Thymus (tissue), 11 donors: ENCODE results near the gene NUDT21. TPM values are rescaled to one million over a fixed set of nuclear protein-coding genes. Genes with fewer than 3 reads are reported as not detected.

ENCODE experiments used
- DNase-seq, 9 donors: peaks; one replicate each; pipeline ENCODE4 v3.0.0-alpha.2; 2013; ENCODE audit warnings: low spot score in 9 of 9, low read depth in 6 of 9, missing footprints in 1 of 9
- H3K27ac ChIP-seq, 2 donors: one replicate each; pipeline ENCODE4 v1.5.1; 2013; ENCODE audit warnings: control low read depth in 1 of 2, low read depth in 1 of 2, low read length in 1 of 2, mild to moderate bottlenecking in 1 of 2, moderate library complexity in 1 of 2
- H3K27me3 ChIP-seq, 2 donors: one replicate each; pipeline ENCODE4 v1.5.1; 2013; ENCODE audit warnings: low read length in 1 of 2; ENCODE audit not compliant: control insufficient read depth in 2 of 2, insufficient read depth in 1 of 2
- H3K36me3 ChIP-seq, 2 donors: one replicate each; pipeline ENCODE4 v1.5.1; 2013; ENCODE audit warnings: low read length in 1 of 2, mild to moderate bottlenecking in 1 of 2, moderate library complexity in 1 of 2; ENCODE audit not compliant: control insufficient read depth in 2 of 2, insufficient read depth in 2 of 2
- H3K4me1 ChIP-seq, 2 donors: one replicate each; pipeline ENCODE4 v1.5.1; 2013; ENCODE audit warnings: low read length in 2 of 2; ENCODE audit not compliant: control insufficient read depth in 2 of 2, insufficient read depth in 2 of 2
- H3K4me3 ChIP-seq, 2 donors: one replicate each; pipeline ENCODE4 v1.5.1; 2013; ENCODE audit warnings: low read length in 2 of 2, control low read depth in 1 of 2, mild to moderate bottlenecking in 1 of 2
- H3K9me3 ChIP-seq, 2 donors: one replicate each; pipeline ENCODE4 v1.5.1; 2013; ENCODE audit warnings: low read length in 1 of 2, mild to moderate bottlenecking in 1 of 2; ENCODE audit not compliant: control insufficient read depth in 2 of 2, insufficient read depth in 1 of 2
- WGBS: extraction: QIAGEN DNeasy Blood & Tissue Kit; methylation state at CpG from one replicate; pipeline ENCODE4 v1.1.7; 2013; 5-methylcytosine and 5-hydroxymethylcytosine counted together
- polyA plus RNA-seq: library from polyadenylated mRNA; stranded (reverse); fragments of 200-250 nt; gene quantifications from one replicate; pipeline ENCODE4 v1.2.3, GENCODE V29; 2013
- total RNA-seq: library from RNA; stranded (reverse); fragments of 120-200 nt; gene quantifications from one replicate; pipeline ENCODE4 v1.2.4, GENCODE V29; 2013
- donor health status: healthy.

The NUDT21 gene
- total and polyA plus RNA-seq, 2 donors: 40.3 to 79.7 TPM

- H3K36me3 ChIP-seq: peaks cover 17 to 22% of the 10 kb centered on the region in 2 donors
- peak in 1 of 9 donors; percentile 1 for DNase-seq
- H3K4me3 ChIP-seq: no peak overlapping the region
- H3K27ac ChIP-seq: no peak overlapping the region
- no peaks in the 10 kb centered on the region for H3K27me3 ChIP-seq
- H3K4me1 ChIP-seq: no peaks in the 10 kb centered on the region
- 97% methylated on average over 2 of the region's 2 CpGs for WGBS
- H3K9me3 ChIP-seq: no peaks in the 10 kb centered on the region
Measured at GRCh38 chr16:56481468-56482122, 30.5 kb upstream of the NUDT21 start.

- Histone ChIP-seq H3K9me3 (no peaks in the 10 kb centered on the region), H3K36me3 (peaks cover 23 to 28% of the 10 kb centered on the region in 2 donors)
Measured at GRCh38 chr16:56480776-56481467, 29.8 kb upstream of the NUDT21 start.

GRCh38 chr16:56479469-56479868 is 28.3 kb upstream of the NUDT21 start:
- no peak for DNase-seq
- H3K36me3 ChIP-seq: peaks cover 33 to 39% of the 10 kb centered on the region in 2 donors
- 99% methylated on average over 2 of the region's 2 CpGs for WGBS
- no peaks in the 10 kb centered on the region for H3K9me3 ChIP-seq
- H3K27me3 ChIP-seq: no peaks in the 10 kb centered on the region
- H3K4me3 ChIP-seq: no peak overlapping the region
- no peaks in the 10 kb centered on the region for H3K4me1 ChIP-seq
- no peak overlapping the region for H3K27ac ChIP-seq

More at GRCh38 chr16:56480776-56481467, 29.8 kb upstream of the NUDT21 start:
- DNase-seq: no peak
- H3K4me1 ChIP-seq: no peaks in the 10 kb centered on the region
- 91% methylated on average over 7 of the region's 7 CpGs for WGBS
- H3K4me3 ChIP-seq: no peak overlapping the region
- no peaks in the 10 kb centered on the region for H3K27me3 ChIP-seq
- H3K27ac ChIP-seq: peak overlapping the region in 1 of 2 donors; percentile 42

DNA sequence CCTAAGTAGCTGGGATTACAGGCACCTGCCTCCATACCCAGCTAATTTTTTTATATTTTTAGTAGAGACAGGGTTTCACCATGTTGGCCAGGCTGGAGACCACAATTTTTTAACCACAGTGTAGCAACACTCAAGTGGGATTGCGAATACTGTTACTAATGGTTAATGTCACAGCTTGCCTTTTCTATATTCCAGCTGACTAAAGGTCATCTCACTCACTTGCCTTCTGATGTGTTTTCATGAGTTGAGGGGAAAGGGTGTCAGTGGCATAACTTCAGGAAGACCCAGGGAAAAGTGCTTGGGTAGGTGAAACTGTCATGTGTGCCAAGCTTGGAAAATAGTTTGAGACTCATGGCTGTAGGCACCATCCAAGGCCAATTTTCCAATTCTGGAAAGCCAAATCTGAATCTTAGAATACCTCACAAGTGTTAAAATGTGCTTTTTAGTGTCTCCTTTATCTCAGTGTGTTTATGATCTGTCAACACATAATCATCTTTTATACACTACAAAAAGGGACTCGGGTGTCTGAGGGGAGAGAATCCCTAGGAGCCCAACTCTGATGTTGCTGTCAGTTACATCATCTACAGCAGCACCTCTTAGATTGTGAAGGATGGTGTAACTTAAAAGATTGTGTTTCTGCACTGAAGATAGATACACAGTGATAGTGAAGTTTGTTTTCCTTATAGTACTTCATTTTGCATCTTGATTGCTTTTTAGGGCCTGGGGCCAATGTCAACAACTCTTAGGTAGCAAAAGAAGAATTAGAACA is 27.3 kb upstream of the NUDT21 start:
- DNase-seq: no peak
- Histone ChIP-seq H3K9me3 (no peaks in the 10 kb centered on the region), H3K36me3 (peaks cover 35 to 40% of the 10 kb centered on the region in 2 donors), H3K4me3 (no peak overlapping the region), H3K27me3 (no peaks in the 10 kb centered on the region), H3K4me1 (no peaks in the 10 kb centered on the region), H3K27ac (no peak overlapping the region)
- WGBS: 100% methylated on average over 2 of the region's 2 CpGs

DNA sequence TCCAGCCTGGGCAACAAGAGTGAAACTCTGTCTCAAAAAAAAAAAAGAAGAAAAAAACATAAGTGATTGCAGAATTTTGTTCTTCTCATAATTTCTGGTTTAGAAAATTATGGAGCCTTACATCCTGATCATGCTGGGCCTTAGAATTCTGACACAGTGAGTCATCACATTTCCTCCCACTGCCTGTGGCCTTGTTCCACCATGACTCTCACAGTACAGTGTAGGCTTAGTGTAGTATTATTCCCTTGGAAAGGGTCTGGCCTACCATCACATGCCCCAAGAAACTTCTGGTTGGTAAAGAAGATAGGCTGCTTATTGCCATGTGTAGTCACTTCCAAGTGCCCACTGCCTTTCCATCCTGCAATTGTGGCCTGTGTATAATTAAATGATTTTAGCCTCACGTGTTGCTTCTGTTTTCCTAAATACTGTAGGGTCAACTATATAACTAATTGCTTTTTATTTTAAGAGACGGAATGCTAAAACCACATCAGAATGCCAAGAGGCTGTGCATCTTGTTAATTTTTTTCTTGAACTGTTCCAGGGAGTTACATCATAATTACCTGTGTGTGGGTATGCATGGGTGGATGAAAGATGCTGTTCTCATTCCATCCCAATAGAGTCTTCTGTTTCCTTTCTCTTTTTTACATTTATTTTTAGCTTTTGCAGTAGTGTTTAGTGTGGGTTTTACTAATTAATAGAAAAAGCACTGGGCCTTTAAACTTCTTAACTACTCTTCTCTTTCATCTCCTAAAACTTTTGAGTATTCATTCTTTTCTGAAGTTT is 26.2 kb upstream of the NUDT21 start:
- Histone ChIP-seq H3K27ac (no peak overlapping the region), H3K36me3 (peaks cover 42% of the 10 kb centered on the region in 2 donors), H3K4me3 (no peak overlapping the region), H3K27me3 (no peaks in the 10 kb centered on the region), H3K4me1 (no peaks in the 10 kb centered on the region), H3K9me3 (no peaks in the 10 kb centered on the region)
- DNase-seq: no peak
- 97% methylated on average over 2 of the region's 2 CpGs for WGBS

GRCh38 chr16:56475201-56475600 is 24.1 kb upstream of the NUDT21 start:
- H3K4me3 ChIP-seq: no peak overlapping the region
- WGBS: 97% methylated on average over 2 of the region's 2 CpGs
- no peaks in the 10 kb centered on the region for H3K27me3 ChIP-seq
- H3K27ac ChIP-seq: no peak overlapping the region
- H3K36me3 ChIP-seq: peaks cover 54 to 62% of the 10 kb centered on the region in 2 donors
- no peak for DNase-seq
- H3K4me1 ChIP-seq: no peaks in the 10 kb centered on the region
- H3K9me3 ChIP-seq: no peaks in the 10 kb centered on the region

DNA sequence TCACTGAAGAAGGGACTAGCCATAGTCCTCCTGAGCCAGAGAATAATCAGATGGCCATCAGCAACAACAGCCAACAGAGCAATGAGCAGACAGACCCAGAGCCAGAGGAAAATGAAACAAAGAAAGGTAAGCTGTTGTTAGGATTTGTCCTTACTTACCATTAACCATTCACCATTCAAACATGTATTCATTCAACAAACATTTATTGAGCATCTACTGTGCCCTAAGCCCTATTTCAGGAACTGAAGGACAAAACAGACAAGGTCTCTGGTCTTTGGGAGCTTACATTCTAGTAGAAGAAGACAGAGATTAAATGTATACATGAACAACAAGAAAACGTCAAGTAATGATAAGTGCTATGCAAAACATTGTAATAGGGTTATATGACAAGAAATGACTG is 19.5 kb upstream of the NUDT21 start:
- DNase-seq: no peak
- H3K27me3 ChIP-seq: no peaks in the 10 kb centered on the region
- no peaks in the 10 kb centered on the region for H3K9me3 ChIP-seq
- no peak overlapping the region for H3K4me3 ChIP-seq
- H3K36me3 ChIP-seq: peaks cover 45 to 76% of the 10 kb centered on the region in 2 donors
- 96% methylated on average over 1 of the region's 1 CpG for WGBS
- H3K4me1 ChIP-seq: no peaks in the 10 kb centered on the region
- no peak overlapping the region for H3K27ac ChIP-seq

- H3K4me1 ChIP-seq: no peaks in the 10 kb centered on the region
- DNase-seq: no peak
- H3K9me3 ChIP-seq: no peaks in the 10 kb centered on the region
- peaks cover 45 to 75% of the 10 kb centered on the region in 2 donors for H3K36me3 ChIP-seq
- H3K27me3 ChIP-seq: no peaks in the 10 kb centered on the region
- no peak overlapping the region for H3K27ac ChIP-seq
- 95% methylated on average over 3 of the region's 3 CpGs for WGBS
- no peak overlapping the region for H3K4me3 ChIP-seq
Measured at GRCh38 chr16:56470232-56470631, 19.1 kb upstream of the NUDT21 start.
